ENCODE measurements around the gene RRAS. TPM values are rescaled to one million over a fixed set of nuclear protein-coding genes. Genes with fewer than 3 reads are reported as not detected.

RRAS gene
- total RNA-seq, 1 donor from 2014 or later = 96.1 TPM

GRCh38 chr19:49677231-49677900, 37.4 kb upstream of the RRAS start, which contains the start of gene PRMT1:
PRMT1 (plus strand) TSS chr19:49677271; CDS start chr19:49677281, 10 bp downstream.
- no peak for DNase-seq (ENCODE audit: low spot score)

GRCh38 chr19:49676784-49677230, 36.9 kb upstream of the RRAS start:
- peak; percentile 100 for DNase-seq (ENCODE audit: low spot score)

DNA sequence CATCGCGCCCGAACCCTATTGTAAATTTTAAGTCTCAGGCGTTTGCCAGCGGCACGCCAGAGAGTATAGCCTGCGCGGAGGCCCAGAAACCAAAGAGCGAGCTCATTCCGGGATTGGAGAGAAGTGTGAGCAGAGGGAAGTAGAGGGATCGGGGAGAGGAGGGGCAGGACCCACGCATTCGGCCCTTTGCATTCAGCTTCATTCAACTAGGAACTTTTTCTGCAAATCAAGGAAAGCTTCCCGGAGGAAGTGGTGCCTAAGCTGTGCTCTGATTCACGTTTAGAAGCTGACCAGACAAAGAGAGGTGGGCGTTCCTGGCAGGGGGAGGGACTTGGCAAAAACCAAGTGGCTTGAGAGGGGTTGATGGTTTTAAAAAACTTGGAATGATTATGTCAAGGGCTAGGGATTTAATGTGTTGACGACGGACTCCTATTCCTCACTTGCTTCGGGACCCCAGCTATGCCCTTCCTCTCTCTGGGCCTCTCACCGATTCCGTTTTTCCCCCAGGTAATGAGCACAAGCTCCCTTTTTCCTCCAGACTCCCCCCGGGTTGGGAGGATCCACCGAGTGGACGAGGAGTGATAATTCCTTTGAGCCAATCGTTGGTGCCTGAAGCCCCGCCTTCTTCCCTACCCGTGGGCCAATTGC, 36.3 kb upstream of the RRAS start:
- peak; percentile 82 for DNase-seq (ENCODE audit: low spot score)

- DNase-seq (ENCODE audit: low spot score) = peak; percentile 77
Measured at GRCh38 chr19:49672131-49672919, 32.4 kb upstream of the RRAS start.

DNA sequence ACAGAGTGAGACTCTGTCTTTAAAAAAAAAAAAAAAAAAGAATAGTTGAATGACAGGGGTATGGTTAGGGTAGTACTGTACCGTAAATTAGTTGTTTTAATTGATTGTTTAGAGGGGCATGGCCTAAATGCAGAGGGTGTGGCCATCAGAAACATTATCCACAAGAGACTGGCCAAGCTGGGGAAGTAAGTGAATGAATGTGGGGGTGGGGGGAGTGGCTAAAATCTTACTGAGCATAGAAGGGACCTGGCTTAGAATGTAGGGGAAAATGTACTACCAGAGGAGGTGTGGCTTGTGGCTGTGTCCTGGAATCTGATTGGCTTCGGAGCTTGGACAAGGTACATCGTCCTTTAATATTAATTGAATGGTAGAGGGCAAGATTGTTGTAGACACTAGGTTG, 29.6 kb upstream of the RRAS start:
- DNase-seq (ENCODE audit: low spot score) = no peak

- DNase-seq (ENCODE audit: low spot score) = no peak
Measured at GRCh38 chr19:49667473-49667872, 27.5 kb upstream of the RRAS start.

- no peak for DNase-seq (ENCODE audit: low spot score)
Measured at GRCh38 chr19:49666120-49666444, 26.1 kb upstream of the RRAS start.

- peak; percentile 99 for DNase-seq (ENCODE audit: low spot score)
Measured at GRCh38 chr19:49665351-49666119, 25.6 kb upstream of the RRAS start, which contains the start of the genes BCL2L12 and IRF3. BCL2L12 (plus strand) TSS chr19:49665933; CDS start chr19:49666693, 760 bp downstream. IRF3 (minus strand) TSS chr19:49665857; CDS start chr19:49664838, 1,019 bp downstream.

DNA sequence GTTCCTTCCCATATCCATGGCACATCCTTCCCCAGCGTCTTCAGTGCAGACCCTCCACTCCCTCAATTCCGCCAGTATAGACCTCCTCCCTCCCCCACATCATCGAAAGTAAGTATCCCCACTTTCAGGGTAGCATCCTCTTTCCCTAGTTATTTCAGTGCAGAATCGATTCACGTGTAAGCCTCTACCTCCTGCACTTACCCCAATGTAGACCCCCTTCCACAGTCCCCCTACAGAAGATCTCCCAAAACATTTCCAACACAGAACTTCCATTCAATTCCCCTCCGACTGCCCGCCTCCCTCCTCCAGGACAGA, 25.1 kb upstream of the RRAS start:
- DNase-seq (ENCODE audit: low spot score) = no peak

GRCh38 chr19:49664171-49665035, 24.5 kb upstream of the RRAS start:
- peak; percentile 89 for DNase-seq (ENCODE audit: low spot score)

GRCh38 chr19:49663224-49663623, 23.3 kb upstream of the RRAS start:
- DNase-seq (ENCODE audit: low spot score) = no peak

GRCh38 chr19:49662011-49662410, 22.1 kb upstream of the RRAS start:
- no peak for DNase-seq (ENCODE audit: low spot score)

DNA sequence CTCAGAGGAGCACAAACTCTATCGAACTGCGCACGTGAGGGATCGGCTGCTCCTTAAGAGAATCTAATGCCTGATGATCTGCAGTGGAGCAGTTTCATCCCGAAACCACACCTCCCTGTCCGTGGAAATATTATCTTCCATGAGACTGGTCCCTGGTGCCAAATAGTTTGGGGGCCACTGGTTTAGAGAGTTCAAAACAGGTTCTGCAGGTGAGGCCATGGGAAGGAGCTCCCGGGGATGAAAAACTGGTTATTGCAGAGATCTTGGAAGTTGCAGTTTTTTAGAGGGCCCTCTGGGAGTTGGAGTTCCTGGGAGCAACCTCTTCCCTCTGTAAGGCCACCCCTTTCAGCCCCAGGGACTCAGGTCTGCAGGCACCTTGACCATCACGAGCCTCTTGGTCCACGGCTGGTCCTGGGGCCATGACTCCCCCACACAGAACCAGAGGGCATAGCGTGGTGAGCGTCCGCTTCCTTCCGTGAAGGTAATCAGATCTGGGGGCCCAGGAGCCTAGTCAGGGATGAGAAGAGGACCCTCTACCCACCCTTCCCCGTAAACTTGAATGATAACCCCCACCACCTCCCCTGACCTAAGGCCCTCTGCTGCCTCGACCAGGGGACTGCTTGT, 20.5 kb upstream of the RRAS start:
- DNase-seq (ENCODE audit: low spot score) = no peak

- DNase-seq (ENCODE audit: low spot score) = no peak
Measured at GRCh38 chr19:49658566-49659442, 18.9 kb upstream of the RRAS start.

- no peak for DNase-seq (ENCODE audit: low spot score)
Measured at GRCh38 chr19:49658139-49658517, 18.2 kb upstream of the RRAS start.

GRCh38 chr19:49657493-49658138, 17.7 kb upstream of the RRAS start:
- no peak for DNase-seq (ENCODE audit: low spot score)

DNA sequence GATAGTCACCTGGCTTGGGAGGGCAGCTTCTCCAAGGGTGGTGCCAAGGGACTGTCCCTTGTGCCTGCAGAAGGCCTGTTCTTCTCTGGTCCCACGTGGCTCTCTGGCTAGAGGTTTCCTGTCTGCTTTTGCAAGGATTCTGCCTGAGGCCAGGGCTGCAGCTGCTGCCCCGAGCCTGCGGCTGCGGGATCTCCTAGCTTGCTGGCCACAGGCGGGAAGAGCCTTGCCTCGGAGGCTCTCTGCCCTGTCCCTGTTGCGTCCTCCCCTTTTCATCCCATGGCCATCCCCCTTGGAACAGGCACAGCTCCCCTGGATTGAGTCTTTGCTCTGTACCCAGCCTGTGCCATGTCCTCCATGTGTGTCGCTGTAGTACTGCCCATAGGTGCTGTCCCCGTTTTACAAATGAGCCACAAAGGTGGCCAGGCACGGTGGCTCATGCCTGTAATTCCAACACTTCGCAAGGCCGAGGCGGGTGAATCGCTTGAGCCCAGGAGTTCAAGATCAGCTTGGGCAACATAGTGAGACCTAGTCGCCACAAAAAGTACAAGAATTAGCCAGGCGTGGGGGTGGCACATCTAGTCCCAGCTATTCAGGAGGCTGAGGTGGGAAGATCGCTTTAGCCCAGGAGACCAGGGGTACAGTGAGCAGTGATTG, 16.6 kb upstream of the RRAS start:
- no peak for DNase-seq (ENCODE audit: low spot score)
